SU-DHL-6 (cell line): ENCODE results near the gene AATK.

Experiments
- H2AFZ ChIP-seq: fragments of 200-600 bp; sonication (generic); 2 replicates; pipeline ENCODE4 v1.6.1; 2014; ENCODE audit warnings: low read depth, mild to moderate bottlenecking, moderate library complexity, mixed read lengths, antibody characterized with exemption, low read length; ENCODE audit not compliant: severe bottlenecking
- H3F3A ChIP-seq: fragments of 200-600 bp; shearing (Covaris generic); 2 replicates; pipeline ENCODE4 v1.6.0; 2016; ENCODE audit warnings: antibody characterized with exemption, mild to moderate bottlenecking; ENCODE audit not compliant: insufficient read depth
- H3K27ac ChIP-seq: fragments of 200-600 bp; sonication (generic); 2 replicates; pipeline ENCODE4 v1.5.1; 2016; ENCODE audit warnings: low read depth, mild to moderate bottlenecking, low read length, moderate library complexity, mixed read lengths
- H3K27me3 ChIP-seq: fragments of 200-600 bp; sonication (generic), shearing (Covaris generic); 2 replicates; pipeline ENCODE4 v1.6.0; 2014; ENCODE audit warnings: mild to moderate bottlenecking, low read length
- H3K36me3 ChIP-seq: fragments of 200-600 bp; sonication (generic); 2 replicates; pipeline ENCODE4 v1.6.1; 2014; ENCODE audit warnings: mild to moderate bottlenecking, low read length, mixed read lengths
- H3K4me2 ChIP-seq: fragments of 300-600, 200-600 bp; shearing (Covaris generic), sonication (generic); 2 replicates; pipeline ENCODE4 v1.6.0; 2014; ENCODE audit warnings: low read length, low read depth, mild to moderate bottlenecking; ENCODE audit not compliant: poor library complexity, severe bottlenecking
- H3K4me3 ChIP-seq: fragments of 200-600 bp; sonication (generic); 2 replicates; pipeline ENCODE4 v1.5.1; 2014; ENCODE audit warnings: antibody characterized with exemption, low read length, mild to moderate bottlenecking, mixed read lengths; ENCODE audit not compliant: insufficient read depth, poor library complexity, severe bottlenecking
- H3K79me2 ChIP-seq: fragments of 200-600 bp; sonication (generic); 2 replicates; pipeline ENCODE4 v1.6.1; 2014; ENCODE audit warnings: mild to moderate bottlenecking, low read length, moderate library complexity; ENCODE audit not compliant: insufficient read depth
- H3K9ac ChIP-seq: fragments of 200-600 bp; sonication (generic); 2 replicates; pipeline ENCODE4 v1.7.0; 2014; ENCODE audit warnings: mild to moderate bottlenecking, low read length
- H3K9me2 ChIP-seq: fragments of 200-600 bp; sonication (generic); replicated peaks from 2 replicates; pipeline ENCODE4 v1.6.1; 2014; ENCODE audit warnings: low read length; ENCODE audit not compliant: insufficient read depth
- H3K9me3 ChIP-seq: fragments of 200-600 bp; sonication (generic); 2 replicates; pipeline ENCODE4 v1.6.1; 2014; ENCODE audit warnings: low read length, mixed read lengths; ENCODE audit not compliant: insufficient read depth
- H4K20me1 ChIP-seq: fragments of 200-600 bp; sonication (generic); 2 replicates; pipeline ENCODE4 v1.6.1; 2014; ENCODE audit warnings: low read depth, mild to moderate bottlenecking, antibody characterized with exemption, low read length, moderate library complexity, mixed read lengths
- EZH2phosphoT487 ChIP-seq: fragments of 200-600 bp; sonication (generic), shearing (Covaris generic); conservative IDR thresholded peaks from 2 replicates; pipeline ENCODE4 v1.6.1; 2018; ENCODE audit warnings: mild to moderate bottlenecking, antibody characterized with exemption, low read length, moderate library complexity, mixed read lengths
- TF ChIP-seq, protein P1 (sequence below): fragments of 200-600 bp; sonication (generic); IDR thresholded peaks from one replicate; pipeline ENCODE4 v1.5.1; 2017; ENCODE audit warnings: antibody characterized with exemption, mild to moderate bottlenecking, low read length, moderate library complexity; ENCODE audit not compliant: insufficient read depth, poor library complexity, severe bottlenecking

AATK gene

DNA sequence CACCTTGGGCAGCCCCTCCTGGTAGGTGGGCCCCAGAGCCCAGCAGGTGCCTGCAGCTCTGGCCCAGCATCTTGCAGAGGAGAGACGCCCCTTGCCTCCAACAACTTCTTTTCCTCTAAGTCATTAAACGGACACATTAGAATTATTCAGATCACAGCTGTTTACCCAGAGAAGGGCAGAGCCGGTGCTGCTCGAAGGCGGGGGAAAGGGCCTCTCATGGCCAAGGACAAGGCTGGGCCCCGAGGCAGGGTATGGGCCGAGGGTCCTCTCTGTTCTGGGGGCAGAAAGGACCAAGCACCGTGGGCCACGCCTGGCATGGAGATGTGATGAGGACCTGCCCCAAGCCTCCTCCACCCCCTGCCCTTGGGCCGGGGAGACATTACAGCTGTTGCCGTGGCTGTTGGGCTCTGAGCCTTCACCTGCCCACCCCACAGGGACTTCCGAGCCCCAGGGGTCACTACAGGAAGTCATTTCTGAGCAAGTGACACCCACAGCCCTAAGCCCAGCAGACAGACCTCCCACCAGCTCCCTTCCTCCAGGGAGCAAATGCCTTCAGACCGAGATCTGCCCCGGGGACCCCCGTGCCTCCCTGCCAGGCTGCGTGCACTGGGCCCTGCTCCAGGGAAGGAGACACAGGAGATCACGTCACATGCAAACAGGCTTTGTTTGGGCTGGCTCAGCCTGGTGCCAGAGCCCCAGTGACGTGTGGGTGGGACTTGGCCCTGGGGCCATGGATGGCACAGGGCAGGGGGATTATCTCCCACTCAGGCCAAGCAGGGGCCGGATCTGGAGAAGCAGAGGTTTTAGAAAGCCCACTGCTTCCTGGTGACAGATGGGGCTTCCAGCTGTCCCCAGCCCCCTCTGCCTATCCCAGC is 1.4 kb downstream of the AATK start:
- no peak overlapping the region for H2AFZ ChIP-seq
- no peaks in the 10 kb centered on the region for H3K36me3 ChIP-seq
- no peaks in the 10 kb centered on the region for H3K9me2 ChIP-seq
- no peak overlapping the region for H3K4me3 ChIP-seq
- no peaks in the 10 kb centered on the region for H3K27me3 ChIP-seq
- H3K9ac ChIP-seq = no peak overlapping the region
- H3F3A ChIP-seq = no peaks in the 10 kb centered on the region
- no peaks in the 10 kb centered on the region for H3K9me3 ChIP-seq
- no peak overlapping the region for H3K27ac ChIP-seq
- H3K79me2 ChIP-seq = no peaks in the 10 kb centered on the region
- TF ChIP-seq EZH2phosphoT487 = no peak
- TF ChIP-seq, protein P1, sequence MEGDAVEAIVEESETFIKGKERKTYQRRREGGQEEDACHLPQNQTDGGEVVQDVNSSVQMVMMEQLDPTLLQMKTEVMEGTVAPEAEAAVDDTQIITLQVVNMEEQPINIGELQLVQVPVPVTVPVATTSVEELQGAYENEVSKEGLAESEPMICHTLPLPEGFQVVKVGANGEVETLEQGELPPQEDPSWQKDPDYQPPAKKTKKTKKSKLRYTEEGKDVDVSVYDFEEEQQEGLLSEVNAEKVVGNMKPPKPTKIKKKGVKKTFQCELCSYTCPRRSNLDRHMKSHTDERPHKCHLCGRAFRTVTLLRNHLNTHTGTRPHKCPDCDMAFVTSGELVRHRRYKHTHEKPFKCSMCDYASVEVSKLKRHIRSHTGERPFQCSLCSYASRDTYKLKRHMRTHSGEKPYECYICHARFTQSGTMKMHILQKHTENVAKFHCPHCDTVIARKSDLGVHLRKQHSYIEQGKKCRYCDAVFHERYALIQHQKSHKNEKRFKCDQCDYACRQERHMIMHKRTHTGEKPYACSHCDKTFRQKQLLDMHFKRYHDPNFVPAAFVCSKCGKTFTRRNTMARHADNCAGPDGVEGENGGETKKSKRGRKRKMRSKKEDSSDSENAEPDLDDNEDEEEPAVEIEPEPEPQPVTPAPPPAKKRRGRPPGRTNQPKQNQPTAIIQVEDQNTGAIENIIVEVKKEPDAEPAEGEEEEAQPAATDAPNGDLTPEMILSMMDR = no peak
- no peak overlapping the region for H3K4me2 ChIP-seq
- no peaks in the 10 kb centered on the region for H4K20me1 ChIP-seq

DNA sequence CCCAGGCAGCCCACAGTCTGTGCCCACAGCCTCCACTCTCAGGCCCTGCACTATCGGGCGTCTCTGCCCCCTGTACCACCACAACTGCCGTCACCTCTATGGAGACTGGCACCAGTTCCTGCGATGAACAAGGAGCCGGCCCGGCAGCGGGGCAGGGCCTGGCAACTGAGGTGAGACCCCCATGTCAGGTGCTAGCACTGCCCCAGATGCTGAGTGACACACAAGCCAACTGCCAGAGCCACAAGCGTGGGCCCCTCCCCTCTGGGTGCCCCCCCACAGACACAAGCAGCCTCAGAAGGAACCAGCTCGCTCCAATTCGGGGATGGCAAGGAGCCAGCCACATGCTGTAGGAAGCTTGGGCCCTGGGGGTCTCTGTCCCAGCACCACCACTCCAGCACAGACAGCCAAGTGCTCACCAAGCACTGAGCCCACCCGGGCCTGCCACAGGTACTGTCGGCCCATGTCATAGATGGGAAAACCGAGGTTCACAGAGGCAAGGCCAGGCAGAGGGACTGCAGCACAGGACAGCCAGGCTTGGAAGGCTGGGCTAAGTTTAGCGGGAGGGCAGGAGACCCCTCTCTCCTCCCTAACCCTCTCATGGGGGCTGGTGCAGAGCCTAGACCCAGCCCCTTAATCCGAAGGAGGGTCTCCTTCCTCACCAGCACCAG is 2.2 kb downstream of the AATK start:
- H2AFZ ChIP-seq = no peak overlapping the region
- TF ChIP-seq, protein P1 = no peak
- TF ChIP-seq EZH2phosphoT487 = no peak
- no peaks in the 10 kb centered on the region for H3K36me3 ChIP-seq
- H3K9me3 ChIP-seq = no peaks in the 10 kb centered on the region
- H4K20me1 ChIP-seq = no peaks in the 10 kb centered on the region
- no peak overlapping the region for H3K4me3 ChIP-seq
- H3K27me3 ChIP-seq = no peaks in the 10 kb centered on the region
- no peaks in the 10 kb centered on the region for H3K79me2 ChIP-seq
- H3K9ac ChIP-seq = no peak overlapping the region
- no peaks in the 10 kb centered on the region for H3K9me2 ChIP-seq
- no peak overlapping the region for H3K27ac ChIP-seq
- no peaks in the 10 kb centered on the region for H3F3A ChIP-seq
- H3K4me2 ChIP-seq = no peak overlapping the region

GRCh38 chr17:81163051-81163695 is 2.8 kb downstream of the AATK start:
- Histone ChIP-seq H3K9me3 (no peaks in the 10 kb centered on the region), H3K36me3 (no peaks in the 10 kb centered on the region), H3K9me2 (no peaks in the 10 kb centered on the region), H2AFZ (no peak overlapping the region), H3K27me3 (no peaks in the 10 kb centered on the region), H3K79me2 (no peaks in the 10 kb centered on the region), H3F3A (no peaks in the 10 kb centered on the region), H3K4me2 (no peak overlapping the region), H4K20me1 (no peaks in the 10 kb centered on the region), H3K27ac (no peak overlapping the region), H3K4me3 (no peak overlapping the region), H3K9ac (no peak overlapping the region)
- TF ChIP-seq EZH2phosphoT487 = no peak
- TF ChIP-seq, protein P1 = no peak
